SJSA1 (cell line): ENCODE results near the gene MRC2. TPM values are rescaled to one million over a fixed set of nuclear protein-coding genes. Genes with fewer than 3 reads are reported as not detected.

Experiments
- DNase-seq, 2 experiments: peaks; one replicate each; pipeline ENCODE4 v3.0.0-alpha.2; 2015 to 2020; ENCODE audit warnings: low spot score in 2 of 2, low read depth in 1 of 2
- H3K27ac ChIP-seq: fragments of 250-450 bp; sonication (Bioruptor Pico); 2 replicates; pipeline ENCODE4 v1.5.1; 2020; ENCODE audit warnings: mild to moderate bottlenecking, moderate library complexity
- H3K27me3 ChIP-seq: fragments of 250-450 bp; sonication (Bioruptor Pico); replicated peaks from 2 replicates; pipeline ENCODE4 v1.5.1; 2020; ENCODE audit warnings: mild to moderate bottlenecking, moderate library complexity
- H3K36me3 ChIP-seq: fragments of 250-450 bp; sonication (Bioruptor Pico); 2 replicates; pipeline ENCODE4 v1.5.1; 2020; ENCODE audit warnings: mild to moderate bottlenecking
- H3K4me1 ChIP-seq: fragments of 250-450 bp; sonication (Bioruptor Pico); replicated peaks from 2 replicates; pipeline ENCODE4 v1.6.1; 2021; ENCODE audit warnings: mild to moderate bottlenecking
- H3K4me3 ChIP-seq: fragments of 250-450 bp; sonication (Bioruptor Pico); 2 replicates; pipeline ENCODE4 v1.5.1; 2020; ENCODE audit warnings: mild to moderate bottlenecking
- H3K9me3 ChIP-seq: fragments of 250-450 bp; sonication (Bioruptor Pico); replicated peaks from 2 replicates; pipeline ENCODE4 v1.5.1; 2020; ENCODE audit warnings: mild to moderate bottlenecking
- total RNA-seq: library from RNA; depleted of rRNA; stranded (reverse); fragments of >200 nt; shearing (Covaris generic); gene quantifications from 2 replicates; pipeline ENCODE4 v1.2.3, GENCODE V29; 2014

The MRC2 gene
- total RNA-seq, 1 experiment from 2014 or later: 202 TPM

GRCh38 chr17:62666061-62666800 lies 38.8 kb downstream of the MRC2 start:
- H3K4me1 ChIP-seq: peaks cover 8% of the 10 kb centered on the region
- H3K4me3 ChIP-seq: no peak overlapping the region
- DNase-seq: peak in 1 of 2 experiments; percentile 45
- no peak overlapping the region for H3K27ac ChIP-seq
- H3K36me3 ChIP-seq: peaks cover 64% of the 10 kb centered on the region
- no peaks in the 10 kb centered on the region for H3K27me3 ChIP-seq
- H3K9me3 ChIP-seq: no peaks in the 10 kb centered on the region

- H3K36me3 ChIP-seq: peaks cover 71% of the 10 kb centered on the region
- H3K27me3 ChIP-seq: no peaks in the 10 kb centered on the region
- peaks cover 8% of the 10 kb centered on the region for H3K4me1 ChIP-seq
- H3K4me3 ChIP-seq: no peak overlapping the region
- H3K9me3 ChIP-seq: no peaks in the 10 kb centered on the region
- no peak overlapping the region for H3K27ac ChIP-seq
- DNase-seq: peak in 1 of 2 experiments; percentile 52
These were observed 39.5 kb downstream of the MRC2 start for GRCh38 chr17:62666801-62667591.

GRCh38 chr17:62668091-62668804 lies 40.8 kb downstream of the MRC2 start:
- H3K27ac ChIP-seq: no peak overlapping the region
- H3K27me3 ChIP-seq: no peaks in the 10 kb centered on the region
- no peak overlapping the region for H3K4me3 ChIP-seq
- H3K9me3 ChIP-seq: no peaks in the 10 kb centered on the region
- peaks cover 84% of the 10 kb centered on the region for H3K36me3 ChIP-seq
- no peak for DNase-seq
- no peaks in the 10 kb centered on the region for H3K4me1 ChIP-seq

GRCh38 chr17:62670202-62670821 lies 42.8 kb downstream of the MRC2 start:
- no peaks in the 10 kb centered on the region for H3K27me3 ChIP-seq
- H3K4me3 ChIP-seq: no peak overlapping the region
- DNase-seq: peak in 1 of 2 experiments; percentile 44
- H3K4me1 ChIP-seq: no peaks in the 10 kb centered on the region
- no peak overlapping the region for H3K27ac ChIP-seq
- no peaks in the 10 kb centered on the region for H3K9me3 ChIP-seq
- H3K36me3 ChIP-seq: peaks cover 94% of the 10 kb centered on the region

GRCh38 chr17:62671553-62671952 lies 44.1 kb downstream of the MRC2 start:
- peaks cover 94% of the 10 kb centered on the region for H3K36me3 ChIP-seq

GRCh38 chr17:62672957-62673356 lies 45.5 kb downstream of the MRC2 start:
- Histone ChIP-seq H3K36me3 (peaks cover 93% of the 10 kb centered on the region), H3K27me3 (no peaks in the 10 kb centered on the region)

More at GRCh38 chr17:62671553-62671952, 44.1 kb downstream of the MRC2 start:
- H3K4me1 ChIP-seq: no peaks in the 10 kb centered on the region
- no peaks in the 10 kb centered on the region for H3K27me3 ChIP-seq
- H3K27ac ChIP-seq: no peak overlapping the region
- H3K4me3 ChIP-seq: no peak overlapping the region
- no peaks in the 10 kb centered on the region for H3K9me3 ChIP-seq
- no peak for DNase-seq

GRCh38 chr17:62673614-62674362 lies 46.3 kb downstream of the MRC2 start:
- no peak for DNase-seq
- H3K36me3 ChIP-seq: peaks cover 96% of the 10 kb centered on the region
- H3K27me3 ChIP-seq: no peaks in the 10 kb centered on the region
- H3K9me3 ChIP-seq: no peaks in the 10 kb centered on the region
- H3K4me3 ChIP-seq: no peak overlapping the region
- no peaks in the 10 kb centered on the region for H3K4me1 ChIP-seq
- no peak overlapping the region for H3K27ac ChIP-seq

More at GRCh38 chr17:62672957-62673356, 45.5 kb downstream of the MRC2 start:
- Histone ChIP-seq H3K27ac (no peak overlapping the region), H3K9me3 (no peaks in the 10 kb centered on the region), H3K4me3 (no peak overlapping the region), H3K4me1 (no peaks in the 10 kb centered on the region)
- DNase-seq: no peak

- no peaks in the 10 kb centered on the region for H3K27me3 ChIP-seq
- H3K9me3 ChIP-seq: no peaks in the 10 kb centered on the region
- peaks cover 95% of the 10 kb centered on the region for H3K36me3 ChIP-seq
- no peak for DNase-seq
- H3K4me3 ChIP-seq: no peak overlapping the region
- no peaks in the 10 kb centered on the region for H3K4me1 ChIP-seq
- H3K27ac ChIP-seq: no peak overlapping the region
These were observed 46.9 kb downstream of the MRC2 start for GRCh38 chr17:62674363-62674739.

- H3K27ac ChIP-seq: no peak overlapping the region
- no peak overlapping the region for H3K4me3 ChIP-seq
- no peaks in the 10 kb centered on the region for H3K4me1 ChIP-seq
- no peaks in the 10 kb centered on the region for H3K27me3 ChIP-seq
- H3K36me3 ChIP-seq: peaks cover 96% of the 10 kb centered on the region
- DNase-seq: no peak
- H3K9me3 ChIP-seq: no peaks in the 10 kb centered on the region
These were observed 47.4 kb downstream of the MRC2 start for GRCh38 chr17:62674841-62675240.

- Histone ChIP-seq H3K27me3 (no peaks in the 10 kb centered on the region), H3K36me3 (peaks cover 96% of the 10 kb centered on the region), H3K4me3 (no peak overlapping the region), H3K9me3 (no peaks in the 10 kb centered on the region), H3K4me1 (no peaks in the 10 kb centered on the region), H3K27ac (no peak overlapping the region)
- DNase-seq: no peak
These were observed 47.8 kb downstream of the MRC2 start for GRCh38 chr17:62675260-62675659.

GRCh38 chr17:62675701-62676100 lies 48.2 kb downstream of the MRC2 start:
- H3K27ac ChIP-seq: no peak overlapping the region
- H3K4me3 ChIP-seq: no peak overlapping the region
- no peaks in the 10 kb centered on the region for H3K4me1 ChIP-seq
- H3K9me3 ChIP-seq: no peaks in the 10 kb centered on the region
- H3K27me3 ChIP-seq: no peaks in the 10 kb centered on the region
- peaks cover 96% of the 10 kb centered on the region for H3K36me3 ChIP-seq
- DNase-seq: no peak

- Histone ChIP-seq H3K4me1 (no peaks in the 10 kb centered on the region), H3K4me3 (no peak overlapping the region), H3K36me3 (peaks cover 96% of the 10 kb centered on the region), H3K27me3 (no peaks in the 10 kb centered on the region), H3K27ac (no peak overlapping the region), H3K9me3 (no peaks in the 10 kb centered on the region)
- DNase-seq: no peak
These were observed 48.9 kb downstream of the MRC2 start for GRCh38 chr17:62676231-62676943.
